NCI-H2196 (cell line): ENCODE measurements around the gene TCERG1L.
"Not testable (repeated sequence)": the region's sequence is repeated elsewhere in the genome, so short reads cannot be mapped to it uniquely, and the experiment has no call there.

ENCODE experiments used
- DNase-seq: peaks from one replicate; lab custom pipeline; 2025; ENCODE audit not compliant: unreplicated experiment; lab: John Stamatoyannopoulos, UW

TCERG1L gene

GRCh38 chr10:131090761-131091661 is 220.5 kb downstream of the TCERG1L start:
- peak; percentile 55 for DNase-seq

- DNase-seq: no peak
These were observed 221.7 kb downstream of the TCERG1L start for GRCh38 chr10:131089861-131090260.

- no peak for DNase-seq
These were observed 222.4 kb downstream of the TCERG1L start for GRCh38 chr10:131089150-131089549.

- no peak for DNase-seq
These were observed 222.9 kb downstream of the TCERG1L start for GRCh38 chr10:131088619-131089018.

- no peak for DNase-seq
These were observed 223.9 kb downstream of the TCERG1L start for GRCh38 chr10:131087464-131088215.

- DNase-seq: no peak
These were observed 225.0 kb downstream of the TCERG1L start for GRCh38 chr10:131086511-131086910.

- DNase-seq: no peak
These were observed 225.4 kb downstream of the TCERG1L start for GRCh38 chr10:131086094-131086493.

GRCh38 chr10:131085091-131085860 is 226.2 kb downstream of the TCERG1L start:
- no peak for DNase-seq

GRCh38 chr10:131084791-131085090 is 226.8 kb downstream of the TCERG1L start:
- DNase-seq: no peak

- no peak for DNase-seq
These were observed 227.4 kb downstream of the TCERG1L start for GRCh38 chr10:131083915-131084790.

- peak; percentile 31 for DNase-seq
These were observed 228.5 kb downstream of the TCERG1L start for GRCh38 chr10:131082991-131083481.

- DNase-seq: no peak
These were observed 229.2 kb downstream of the TCERG1L start for GRCh38 chr10:131082201-131082850.

GRCh38 chr10:131081786-131082185 is 229.7 kb downstream of the TCERG1L start:
- no peak for DNase-seq

GRCh38 chr10:131081376-131081775 is 230.1 kb downstream of the TCERG1L start:
- peak; percentile 4 for DNase-seq

- DNase-seq: no peak
These were observed 230.9 kb downstream of the TCERG1L start for GRCh38 chr10:131080571-131080970.

GRCh38 chr10:131079314-131079713 is 232.2 kb downstream of the TCERG1L start:
- no peak for DNase-seq

- DNase-seq: not testable (repeated sequence)
These were observed 232.6 kb downstream of the TCERG1L start for GRCh38 chr10:131078882-131079280.

- DNase-seq: no peak
These were observed 233.2 kb downstream of the TCERG1L start for GRCh38 chr10:131078131-131078881.

- DNase-seq: no peak
These were observed 233.8 kb downstream of the TCERG1L start for GRCh38 chr10:131077724-131078123.
